Neural cell (in vitro differentiated cells): ENCODE results near the gene SIVA1. TPM values are rescaled to one million over a fixed set of nuclear protein-coding genes. Genes with fewer than 3 reads are reported as not detected.

Experiments used
- H2AFZ ChIP-seq: fragments of 200-600, 300-800 bp; sonication (generic), shearing (Covaris generic); 2 replicates; pipeline ENCODE4 v1.6.0; 2014; ENCODE audit warnings: low read depth, mild to moderate bottlenecking, antibody characterized with exemption, low read length, moderate library complexity
- H3F3A ChIP-seq: fragments of 200-600 bp; shearing (Covaris generic); 2 replicates; pipeline ENCODE4 v1.6.1; 2016; ENCODE audit warnings: mild to moderate bottlenecking, moderate library complexity, mixed read lengths, antibody characterized with exemption, low read length; ENCODE audit not compliant: insufficient read depth, poor library complexity, severe bottlenecking
- H3K27ac ChIP-seq: fragments of 200-600, 300-800 bp; sonication (generic), shearing (Covaris generic); 2 replicates; pipeline ENCODE4 v1.5.1; 2014; ENCODE audit warnings: mild to moderate bottlenecking, low read length, moderate library complexity
- H3K27me3 ChIP-seq: fragments of 300-800, 200-600 bp; sonication (generic), shearing (Covaris generic); 2 replicates; pipeline ENCODE4 v1.6.0; 2014; ENCODE audit warnings: mild to moderate bottlenecking, low read depth, low read length, moderate library complexity; ENCODE audit not compliant: insufficient read depth
- H3K36me3 ChIP-seq: fragments of 300-800, 200-600 bp; sonication (generic), shearing (Covaris generic); 2 replicates; pipeline ENCODE4 v1.5.1; 2014; ENCODE audit warnings: mild to moderate bottlenecking, antibody characterized with exemption, low read length, moderate library complexity; ENCODE audit not compliant: insufficient read depth
- H3K4me2 ChIP-seq: fragments of 300-800, 200-600 bp; sonication (generic), shearing (Covaris generic); 2 replicates; pipeline ENCODE4 v1.6.0; 2014; ENCODE audit warnings: mild to moderate bottlenecking, low read length
- H3K4me3 ChIP-seq: fragments of 300-800, 200-600 bp; sonication (generic), shearing (Covaris generic); 2 replicates; pipeline ENCODE4 v1.5.1; 2014; ENCODE audit warnings: mild to moderate bottlenecking, low read length, moderate library complexity
- H3K79me2 ChIP-seq: fragments of 200-600 bp; shearing (Covaris generic); replicated peaks from 2 replicates; pipeline ENCODE4 v1.6.0; 2014; ENCODE audit warnings: mild to moderate bottlenecking, low read length, moderate library complexity; ENCODE audit not compliant: insufficient read depth
- H3K9ac ChIP-seq: fragments of 300-800, 200-600 bp; sonication (generic), shearing (Covaris generic); 2 replicates; pipeline ENCODE4 v1.6.1; 2016; ENCODE audit warnings: mild to moderate bottlenecking, low read length, mixed read lengths
- H3K9me2 ChIP-seq: fragments of 200-600 bp; shearing (Covaris generic); 2 replicates; pipeline ENCODE4 v1.6.1; 2016; ENCODE audit warnings: mild to moderate bottlenecking, low read length, mixed read lengths; ENCODE audit not compliant: insufficient read depth
- H3K9me3 ChIP-seq: fragments of 200-600, 300-800 bp; sonication (generic), shearing (Covaris generic); 2 replicates; pipeline ENCODE4 v1.6.1; 2016; ENCODE audit warnings: mild to moderate bottlenecking, mixed run types, low read length, moderate library complexity, mixed read lengths
- H4K20me1 ChIP-seq: fragments of 200-600 bp; shearing (Covaris generic); 2 replicates; pipeline ENCODE4 v1.6.1; 2016; ENCODE audit warnings: mild to moderate bottlenecking, mixed run types; ENCODE audit not compliant: insufficient read depth
- CTCF ChIP-seq: fragments of 450-650 bp; IDR thresholded peaks from 2 replicates; pipeline ENCODE4 v1.5.1; 2014; ENCODE audit warnings: antibody characterized with exemption, mild to moderate bottlenecking, moderate library complexity; ENCODE audit not compliant: poor library complexity, severe bottlenecking
- EP300 ChIP-seq: fragments of 450-650 bp; conservative IDR thresholded peaks from 2 replicates; pipeline ENCODE4 v1.6.1; 2014; ENCODE audit warnings: antibody characterized with exemption, mild to moderate bottlenecking, moderate library complexity; ENCODE audit not compliant: poor library complexity, severe bottlenecking
- EZH2 ChIP-seq: fragments of 200-600, 300-800 bp; shearing (Covaris generic), sonication (generic); IDR thresholded peaks from 2 replicates; pipeline ENCODE4 v1.6.1; 2014; ENCODE audit warnings: antibody characterized with exemption, low read length, borderline replicate concordance, mild to moderate bottlenecking; ENCODE audit not compliant: insufficient read depth, poor library complexity, severe bottlenecking
- MXI1 ChIP-seq: fragments of 450-650 bp; conservative IDR thresholded peaks from 2 replicates; pipeline ENCODE4 v1.6.1; 2014; ENCODE audit warnings: antibody characterized with exemption, mild to moderate bottlenecking; ENCODE audit not compliant: poor library complexity, severe bottlenecking
- POLR2AphosphoS5 ChIP-seq: IDR thresholded peaks from 2 replicates; pipeline ENCODE4 v1.6.1; 2012
- RAD21 ChIP-seq: fragments of 450-650 bp; conservative IDR thresholded peaks from 2 replicates; pipeline ENCODE4 v1.6.1; 2014; ENCODE audit warnings: antibody characterized with exemption, mild to moderate bottlenecking, moderate library complexity
- REST ChIP-seq: IDR thresholded peaks from 2 replicates; pipeline ENCODE4 v1.6.1; 2012; ENCODE audit warnings: borderline replicate concordance
- SMC3 ChIP-seq: fragments of 450-650 bp; conservative IDR thresholded peaks from 2 replicates; pipeline ENCODE4 v1.6.1; 2014; ENCODE audit warnings: antibody characterized with exemption, mild to moderate bottlenecking, moderate library complexity; ENCODE audit not compliant: poor library complexity
- TAF1 ChIP-seq: IDR thresholded peaks from 2 replicates; pipeline ENCODE4 v1.6.1; 2012; ENCODE audit warnings: low read depth
- polyA plus RNA-seq: library from polyadenylated mRNA; depleted of rRNA; stranded (reverse); fragments of >200 nt; gene quantifications from 2 replicates; pipeline ENCODE4 v1.2.3, GENCODE V29; 2014

SIVA1 gene
- polyA plus RNA-seq, 1 donor from 2014 or later = 180 TPM

GRCh38 chr14:104793703-104793959, 40.7 kb downstream of the SIVA1 start:
- Histone ChIP-seq H4K20me1 (no peaks in the 10 kb centered on the region), H3K4me2 (peak overlapping the region; percentile 79), H3K4me3 (peak overlapping the region; percentile 89), H3K79me2 (peaks cover 23% of the 10 kb centered on the region), H2AFZ (no peak overlapping the region), H3K9me3 (no peaks in the 10 kb centered on the region), H3K9me2 (no peaks in the 10 kb centered on the region), H3K36me3 (no peaks in the 10 kb centered on the region), H3K27ac (no peak overlapping the region), H3K27me3 (peaks cover 15% of the 10 kb centered on the region), H3K9ac (no peak overlapping the region), H3F3A (no peaks in the 10 kb centered on the region)
- TF ChIP-seq TAF1 = no peak
- TF ChIP-seq MXI1 = no peak
- no peak for TF ChIP-seq POLR2AphosphoS5
- no peak for TF ChIP-seq REST
- no peak for TF ChIP-seq CTCF
- no peak for TF ChIP-seq EP300
- no peak for TF ChIP-seq SMC3
- no peak for TF ChIP-seq EZH2
- no peak for TF ChIP-seq RAD21

- TF ChIP-seq RAD21 (no peak), CTCF (no peak), SMC3 (no peak), POLR2AphosphoS5 (no peak), TAF1 (no peak), EP300 (no peak), REST (no peak), MXI1 (no peak), EZH2 (no peak)
Measured at GRCh38 chr14:104794099-104794498, 41.2 kb downstream of the SIVA1 start.

More at GRCh38 chr14:104794099-104794498, 41.2 kb downstream of the SIVA1 start:
- Histone ChIP-seq H3K4me3 (peak overlapping the region; percentile 89), H3K79me2 (peaks cover 23% of the 10 kb centered on the region), H3K9ac (peak overlapping the region; percentile 74), H3K36me3 (no peaks in the 10 kb centered on the region), H3K27me3 (peaks cover 19% of the 10 kb centered on the region), H3F3A (no peaks in the 10 kb centered on the region), H3K9me2 (no peaks in the 10 kb centered on the region), H2AFZ (no peak overlapping the region), H3K27ac (no peak overlapping the region), H4K20me1 (no peaks in the 10 kb centered on the region), H3K9me3 (no peaks in the 10 kb centered on the region), H3K4me2 (peak overlapping the region; percentile 79)
